ENCODE data around the gene DPEP1.

DNA sequence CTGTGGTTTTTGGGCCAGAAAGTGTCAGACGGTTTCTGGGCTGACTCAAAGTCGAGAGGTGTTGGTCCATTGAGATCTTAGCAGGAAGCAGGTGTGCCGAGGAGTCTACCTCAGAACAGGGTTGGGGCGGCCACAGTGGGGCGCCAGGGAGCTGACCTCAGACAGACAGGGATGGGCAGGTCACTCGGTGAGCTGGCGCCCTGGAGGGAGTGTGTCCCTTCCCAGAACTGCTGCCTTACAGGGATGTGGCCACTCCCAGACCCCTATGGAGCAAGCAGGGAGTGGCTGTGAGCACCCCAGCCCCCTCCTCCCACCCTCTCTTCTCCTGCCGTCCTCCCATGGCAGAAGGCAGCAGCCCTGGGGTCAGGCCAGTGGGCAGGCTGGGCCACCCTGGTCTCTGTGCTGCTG, 14.0 kb upstream of the DPEP1 start:
- TF ChIP-seq POLR2A (IDR thresholded peaks at IDR 0.05; ENCODE audit: low read depth, low read length) (no peak), TAF1 (IDR thresholded peaks at IDR 0.05; ENCODE audit: borderline replicate concordance, low read depth, low read length) (no peak), POLR2AphosphoS5 (IDR thresholded peaks at IDR 0.05; ENCODE audit: low read depth, low read length) (no peak)
